ENCODE measurements around the gene CCDC7.

GRCh38 chr10:32622409-32622808, 176.5 kb downstream of the CCDC7 start:
- no peak for TF ChIP-seq CTCF (IDR thresholded peaks at IDR 0.05)
- no peak for TF ChIP-seq POLR2AphosphoS5 (IDR thresholded peaks at IDR 0.05)
- TF ChIP-seq POLR2A (IDR thresholded peaks at IDR 0.05): no peak
